ENCODE data around the gene RUVBL1.
A peak's percentile ranks its signal among the peaks of the same experiment; 100 is the strongest.

The RUVBL1 gene

GRCh38 chr3:128051459-128051836 is 72.2 kb downstream of the RUVBL1 start:
- no peak for TF ChIP-seq CTCF (IDR thresholded peaks at IDR 0.05; ENCODE audit: insufficient read depth, missing control alignments)
- DNase-seq (ENCODE audit: insufficient read length, low spot score) = no peak
- FAIRE-seq = peak; percentile 25

- no peak for DNase-seq (ENCODE audit: insufficient read length, low spot score)
- no peak for TF ChIP-seq CTCF (IDR thresholded peaks at IDR 0.05; ENCODE audit: insufficient read depth, missing control alignments)
- FAIRE-seq = no peak
These were observed 73.0 kb downstream of the RUVBL1 start for GRCh38 chr3:128050597-128050996.

- FAIRE-seq = no peak
- DNase-seq (ENCODE audit: insufficient read length, low spot score) = no peak
These were observed 82.3 kb downstream of the RUVBL1 start for GRCh38 chr3:128041344-128041743.

GRCh38 chr3:128040660-128041059 is 83.0 kb downstream of the RUVBL1 start:
- no peak for FAIRE-seq
- no peak for DNase-seq (ENCODE audit: insufficient read length, low spot score)
- TF ChIP-seq CTCF (IDR thresholded peaks at IDR 0.05; ENCODE audit: insufficient read depth, missing control alignments) = no peak

More at GRCh38 chr3:128041344-128041743, 82.3 kb downstream of the RUVBL1 start:
- no peak for TF ChIP-seq CTCF (IDR thresholded peaks at IDR 0.05; ENCODE audit: insufficient read depth, missing control alignments)

GRCh38 chr3:128040041-128040440 is 83.6 kb downstream of the RUVBL1 start:
- no peak for TF ChIP-seq CTCF (IDR thresholded peaks at IDR 0.05; ENCODE audit: insufficient read depth, missing control alignments)
- DNase-seq (ENCODE audit: insufficient read length, low spot score) (no peak), FAIRE-seq (no peak)

GRCh38 chr3:128036119-128036518 is 87.5 kb downstream of the RUVBL1 start:
- no peak for FAIRE-seq
- DNase-seq (ENCODE audit: insufficient read length, low spot score) = no peak

GRCh38 chr3:128033102-128033501 is 90.5 kb downstream of the RUVBL1 start:
- TF ChIP-seq CTCF (IDR thresholded peaks at IDR 0.05; ENCODE audit: insufficient read depth, missing control alignments) = no peak
- DNase-seq (ENCODE audit: insufficient read length, low spot score) (no peak), FAIRE-seq (no peak)

More at GRCh38 chr3:128036119-128036518, 87.5 kb downstream of the RUVBL1 start:
- no peak for TF ChIP-seq CTCF (IDR thresholded peaks at IDR 0.05; ENCODE audit: insufficient read depth, missing control alignments)

Data from D721Med (cell line).